ENCODE measurements around the gene INHBB.

DNA sequence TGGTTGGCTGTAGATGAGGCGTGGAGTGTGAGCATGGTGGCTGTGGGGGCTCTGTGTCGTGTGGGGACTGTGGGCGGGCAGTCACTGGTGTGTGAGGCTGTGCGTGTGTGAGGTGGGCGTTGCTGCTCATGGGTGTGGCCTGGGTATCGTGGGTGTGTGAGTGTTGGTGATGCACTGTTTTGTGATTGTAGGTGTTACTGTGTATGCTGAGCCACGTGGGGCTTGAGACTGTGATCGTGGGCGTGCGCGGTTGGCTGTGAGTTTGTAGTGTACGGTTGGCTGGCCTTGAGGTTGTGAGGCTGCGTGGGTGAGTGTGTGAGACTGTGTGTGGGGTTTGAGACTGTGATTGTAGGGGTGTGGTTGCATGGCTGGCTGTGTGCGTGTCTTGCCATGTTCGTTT lies 8.5 kb downstream of the INHBB start:
- TF ChIP-seq, protein P1, sequence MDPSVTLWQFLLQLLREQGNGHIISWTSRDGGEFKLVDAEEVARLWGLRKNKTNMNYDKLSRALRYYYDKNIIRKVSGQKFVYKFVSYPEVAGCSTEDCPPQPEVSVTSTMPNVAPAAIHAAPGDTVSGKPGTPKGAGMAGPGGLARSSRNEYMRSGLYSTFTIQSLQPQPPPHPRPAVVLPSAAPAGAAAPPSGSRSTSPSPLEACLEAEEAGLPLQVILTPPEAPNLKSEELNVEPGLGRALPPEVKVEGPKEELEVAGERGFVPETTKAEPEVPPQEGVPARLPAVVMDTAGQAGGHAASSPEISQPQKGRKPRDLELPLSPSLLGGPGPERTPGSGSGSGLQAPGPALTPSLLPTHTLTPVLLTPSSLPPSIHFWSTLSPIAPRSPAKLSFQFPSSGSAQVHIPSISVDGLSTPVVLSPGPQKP (IDR thresholded peaks at IDR 0.05; ENCODE audit: borderline replicate concordance, low read depth, low read length): no peak
- TF ChIP-seq, protein P2, sequence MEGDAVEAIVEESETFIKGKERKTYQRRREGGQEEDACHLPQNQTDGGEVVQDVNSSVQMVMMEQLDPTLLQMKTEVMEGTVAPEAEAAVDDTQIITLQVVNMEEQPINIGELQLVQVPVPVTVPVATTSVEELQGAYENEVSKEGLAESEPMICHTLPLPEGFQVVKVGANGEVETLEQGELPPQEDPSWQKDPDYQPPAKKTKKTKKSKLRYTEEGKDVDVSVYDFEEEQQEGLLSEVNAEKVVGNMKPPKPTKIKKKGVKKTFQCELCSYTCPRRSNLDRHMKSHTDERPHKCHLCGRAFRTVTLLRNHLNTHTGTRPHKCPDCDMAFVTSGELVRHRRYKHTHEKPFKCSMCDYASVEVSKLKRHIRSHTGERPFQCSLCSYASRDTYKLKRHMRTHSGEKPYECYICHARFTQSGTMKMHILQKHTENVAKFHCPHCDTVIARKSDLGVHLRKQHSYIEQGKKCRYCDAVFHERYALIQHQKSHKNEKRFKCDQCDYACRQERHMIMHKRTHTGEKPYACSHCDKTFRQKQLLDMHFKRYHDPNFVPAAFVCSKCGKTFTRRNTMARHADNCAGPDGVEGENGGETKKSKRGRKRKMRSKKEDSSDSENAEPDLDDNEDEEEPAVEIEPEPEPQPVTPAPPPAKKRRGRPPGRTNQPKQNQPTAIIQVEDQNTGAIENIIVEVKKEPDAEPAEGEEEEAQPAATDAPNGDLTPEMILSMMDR (conservative IDR thresholded peaks at IDR 0.05; ENCODE audit: low read depth, low read length): no peak

Data from IMR-90 (cell line).